ENCODE results near the gene DTNA.
"Not testable (repeated sequence)": the region's sequence is repeated elsewhere in the genome, so short reads cannot be mapped to it uniquely, and the experiment has no call there.

DTNA gene

DNA sequence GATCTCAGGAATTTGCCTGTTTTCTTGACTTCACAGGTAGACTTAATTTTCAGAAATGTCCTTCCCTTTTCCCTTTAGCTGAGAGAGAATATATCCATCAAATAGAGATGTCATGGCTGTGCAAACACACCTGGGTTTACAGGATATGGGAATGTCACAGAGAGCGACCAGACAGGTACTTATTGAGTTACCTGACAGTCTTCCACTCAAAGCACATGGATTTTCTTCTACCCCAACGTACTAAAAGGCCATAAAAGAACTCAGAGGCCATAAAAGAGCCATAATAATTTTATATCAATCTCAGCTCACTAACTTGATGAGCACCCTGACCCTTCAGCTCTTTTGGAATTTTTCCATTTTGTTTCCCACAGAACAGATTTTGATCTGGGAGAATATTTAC, 5.3 kb upstream of the DTNA start:
- H3K4me3 ChIP-seq (ENCODE audit: low read length): no peak overlapping the region
- TF ChIP-seq, protein P1, sequence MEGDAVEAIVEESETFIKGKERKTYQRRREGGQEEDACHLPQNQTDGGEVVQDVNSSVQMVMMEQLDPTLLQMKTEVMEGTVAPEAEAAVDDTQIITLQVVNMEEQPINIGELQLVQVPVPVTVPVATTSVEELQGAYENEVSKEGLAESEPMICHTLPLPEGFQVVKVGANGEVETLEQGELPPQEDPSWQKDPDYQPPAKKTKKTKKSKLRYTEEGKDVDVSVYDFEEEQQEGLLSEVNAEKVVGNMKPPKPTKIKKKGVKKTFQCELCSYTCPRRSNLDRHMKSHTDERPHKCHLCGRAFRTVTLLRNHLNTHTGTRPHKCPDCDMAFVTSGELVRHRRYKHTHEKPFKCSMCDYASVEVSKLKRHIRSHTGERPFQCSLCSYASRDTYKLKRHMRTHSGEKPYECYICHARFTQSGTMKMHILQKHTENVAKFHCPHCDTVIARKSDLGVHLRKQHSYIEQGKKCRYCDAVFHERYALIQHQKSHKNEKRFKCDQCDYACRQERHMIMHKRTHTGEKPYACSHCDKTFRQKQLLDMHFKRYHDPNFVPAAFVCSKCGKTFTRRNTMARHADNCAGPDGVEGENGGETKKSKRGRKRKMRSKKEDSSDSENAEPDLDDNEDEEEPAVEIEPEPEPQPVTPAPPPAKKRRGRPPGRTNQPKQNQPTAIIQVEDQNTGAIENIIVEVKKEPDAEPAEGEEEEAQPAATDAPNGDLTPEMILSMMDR (conservative IDR thresholded peaks at IDR 0.05; ENCODE audit: low read depth, low read length): no peak
- DNase-seq (ENCODE audit: low read depth): no peak

DNA sequence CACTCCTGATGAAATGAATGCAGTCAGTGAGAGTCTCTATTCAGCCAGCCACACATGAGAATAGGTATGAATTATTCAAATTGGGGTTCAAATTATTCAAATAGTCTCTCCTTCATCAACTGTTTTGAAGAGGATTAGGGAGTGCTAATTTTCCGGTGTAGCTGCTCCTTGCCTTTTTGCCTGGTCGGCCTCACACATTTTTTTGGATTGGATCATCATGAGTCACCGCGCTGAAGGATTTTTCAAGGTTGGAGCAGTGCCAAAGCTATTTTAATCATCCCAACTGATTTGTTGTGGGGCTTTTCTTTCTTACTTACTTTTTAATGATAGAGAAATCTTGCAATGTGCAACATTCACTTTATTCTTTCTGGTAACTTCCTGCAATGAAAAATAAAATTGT, 2.4 kb upstream of the DTNA start:
- TF ChIP-seq, protein P1 (conservative IDR thresholded peaks at IDR 0.05; ENCODE audit: low read depth, low read length): no peak
- DNase-seq (ENCODE audit: low read depth): peak; percentile 86
- H3K4me3 ChIP-seq (ENCODE audit: low read length): peak overlapping the region; percentile 11

DNA sequence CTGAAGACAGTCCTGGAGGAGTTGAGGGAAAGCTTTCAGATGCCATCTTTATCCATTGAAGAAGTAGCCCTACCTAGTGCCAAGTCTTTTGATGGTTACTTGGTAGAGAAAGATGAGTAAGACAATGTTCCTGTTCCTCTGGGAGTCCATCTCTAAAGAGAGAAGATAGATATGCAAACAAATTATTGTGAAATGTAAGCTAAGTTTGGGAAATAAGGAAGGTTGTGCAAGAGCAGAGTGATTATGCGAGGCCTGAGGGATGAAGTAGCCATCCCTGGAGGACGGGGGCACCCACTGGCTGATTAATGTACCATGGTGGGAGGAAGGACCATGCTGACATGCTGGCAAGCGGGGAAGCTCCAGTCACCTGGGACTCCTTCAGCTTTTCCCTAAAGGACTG, 994 bp upstream of the DTNA start:
- no peak for DNase-seq (ENCODE audit: low read depth)
- TF ChIP-seq, protein P1 (conservative IDR thresholded peaks at IDR 0.05; ENCODE audit: low read depth, low read length): no peak
- H3K4me3 ChIP-seq (ENCODE audit: low read length): no peak overlapping the region

DNA sequence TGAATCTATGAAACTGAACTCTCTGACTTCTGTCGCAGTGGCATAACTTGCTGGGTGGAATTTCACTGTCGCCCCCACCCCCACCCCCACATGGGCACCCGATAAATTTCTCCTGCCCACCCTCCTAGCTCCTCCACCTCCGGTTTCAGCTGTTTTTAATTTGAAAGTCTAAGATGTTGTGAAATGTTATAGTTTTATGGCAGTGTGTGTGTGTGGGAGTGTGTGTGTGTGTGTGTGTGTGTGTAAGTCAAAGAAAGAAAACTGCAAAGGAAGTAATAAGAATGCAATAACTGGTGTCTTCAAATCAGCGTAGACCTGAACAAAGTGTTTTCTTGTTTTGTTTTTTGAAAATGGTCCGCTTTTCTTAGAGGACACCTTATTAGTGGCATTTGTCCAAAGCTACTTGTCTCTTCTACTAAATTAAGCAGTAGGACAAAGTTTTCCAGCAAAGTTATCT, 388 bp downstream of the DTNA start:
- TF ChIP-seq, protein P1 (conservative IDR thresholded peaks at IDR 0.05; ENCODE audit: low read depth, low read length): no peak
- H3K4me3 ChIP-seq (ENCODE audit: low read length): peak overlapping the region; percentile 69
- DNase-seq (ENCODE audit: low read depth): no peak

DNA sequence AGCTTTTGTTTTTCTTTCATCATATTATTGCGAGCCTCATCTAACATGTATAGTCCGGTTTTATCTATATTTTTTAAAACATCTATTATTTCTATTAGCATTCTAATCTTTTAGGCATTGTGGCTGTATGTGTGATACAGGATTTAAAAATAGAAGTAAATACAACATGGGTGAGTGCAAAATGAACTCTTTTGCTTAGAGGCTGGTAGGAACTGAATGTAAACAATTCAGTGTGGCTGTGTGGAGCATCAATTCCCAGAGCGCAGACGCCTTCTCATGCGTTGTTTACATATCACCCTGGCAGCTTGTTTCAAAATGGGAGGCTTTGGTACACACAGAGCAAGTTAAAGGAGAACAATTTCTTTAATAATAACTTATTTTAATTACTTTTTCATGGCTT, 836 bp downstream of the DTNA start:
- peak overlapping the region; percentile 69 for H3K4me3 ChIP-seq (ENCODE audit: low read length)
- no peak for DNase-seq (ENCODE audit: low read depth)
- TF ChIP-seq, protein P1 (conservative IDR thresholded peaks at IDR 0.05; ENCODE audit: low read depth, low read length): no peak

DNA sequence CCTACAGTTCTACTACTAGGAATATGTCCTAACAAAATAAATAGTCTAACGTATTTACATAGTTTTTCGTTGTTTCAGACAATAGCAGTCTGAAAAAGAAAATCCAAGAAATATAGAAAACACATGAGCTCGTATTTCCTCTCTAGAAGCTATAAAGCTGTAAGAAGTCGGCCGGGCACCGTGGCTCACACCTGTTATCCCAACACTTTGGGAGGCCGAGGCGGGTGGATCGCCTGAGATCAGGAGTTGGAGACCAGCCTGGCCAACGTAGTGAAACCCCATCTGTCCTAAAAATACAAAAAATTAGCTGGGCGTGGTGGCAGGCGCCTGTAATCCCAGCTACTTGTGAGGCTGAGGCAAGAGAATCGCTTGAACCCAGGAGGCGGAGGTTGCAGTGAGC, 6.0 kb downstream of the DTNA start:
- not testable (repeated sequence) for DNase-seq (ENCODE audit: low read depth); H3K4me3 ChIP-seq (ENCODE audit: low read length)

DNA sequence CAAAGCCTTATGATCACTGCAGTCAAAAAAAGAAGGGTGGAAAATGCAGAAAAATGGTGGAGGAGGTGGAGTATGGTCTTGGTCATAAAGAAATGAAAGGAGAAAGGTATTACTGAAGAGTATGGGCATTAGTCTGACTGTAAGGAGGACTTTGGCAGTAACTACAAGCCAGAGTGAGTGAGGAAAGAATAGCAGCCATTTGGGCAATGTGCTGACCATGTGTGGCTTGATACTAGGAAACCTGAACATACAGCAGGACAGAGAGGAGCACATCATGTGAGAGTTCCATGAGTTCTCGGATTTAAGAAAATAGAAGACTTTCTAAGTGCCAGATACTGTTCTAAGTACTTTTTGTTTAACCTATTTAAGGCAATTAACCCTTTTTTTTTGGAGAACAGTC, 8.5 kb downstream of the DTNA start:
- no peak for DNase-seq (ENCODE audit: low read depth)
- no peak overlapping the region for H3K4me3 ChIP-seq (ENCODE audit: low read length)
- TF ChIP-seq, protein P1 (conservative IDR thresholded peaks at IDR 0.05; ENCODE audit: low read depth, low read length): no peak

DNA sequence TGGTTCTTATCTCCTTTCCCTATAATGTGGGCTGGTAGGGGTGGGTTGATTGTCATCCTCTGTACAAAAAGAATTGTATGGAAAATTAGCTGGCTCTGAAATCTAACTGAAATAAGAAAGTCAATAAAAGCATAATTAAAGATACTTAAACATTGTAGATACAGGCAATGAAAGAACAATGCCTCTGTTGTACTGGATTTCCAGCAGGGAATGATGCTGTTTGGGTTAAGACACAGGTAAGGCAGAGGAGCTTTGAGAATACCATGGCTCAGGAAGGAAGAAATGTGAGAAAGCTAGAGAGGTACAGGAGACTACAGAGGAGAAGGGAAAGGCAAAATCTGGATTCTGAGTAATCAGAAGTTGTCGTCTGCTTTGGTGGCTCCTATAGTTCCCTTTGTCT, 10.1 kb downstream of the DTNA start:
- no peak for DNase-seq (ENCODE audit: low read depth)
- TF ChIP-seq, protein P1 (conservative IDR thresholded peaks at IDR 0.05; ENCODE audit: low read depth, low read length): no peak
- H3K4me3 ChIP-seq (ENCODE audit: low read length): no peak overlapping the region

All from retinal pigment epithelial cell (primary cell).